ENCODE data around the gene TGFBRAP1.

- TF ChIP-seq CTCF (IDR thresholded peaks at IDR 0.05) = no peak
- no peak for TF ChIP-seq POLR2A (IDR thresholded peaks at IDR 0.05)
- no peak for TF ChIP-seq EP300 (IDR thresholded peaks at IDR 0.05)
Observed at GRCh38 chr2:105327690-105328089, 1.8 kb downstream of the TGFBRAP1 start.
